Skeletal muscle satellite cell (primary cell): Measurements from ENCODE around the gene FGGY.

ENCODE experiments used
- H3K27me3 ChIP-seq: 2 replicates; pipeline ENCODE4 v1.7.0; 2013; ENCODE audit warnings: low read length; ENCODE audit not compliant: control insufficient read depth, insufficient read depth
- H3K36me3 ChIP-seq: 2 replicates; pipeline ENCODE4 v1.7.0; 2013; ENCODE audit warnings: mild to moderate bottlenecking, control low read depth, low read length; ENCODE audit not compliant: insufficient read depth
- H3K4me1 ChIP-seq: 2 replicates; pipeline ENCODE4 v1.7.0; 2013; ENCODE audit warnings: low read length; ENCODE audit not compliant: control insufficient read depth, insufficient read depth
- H3K4me2 ChIP-seq: 2 replicates; pipeline ENCODE4 v1.7.0; 2013; ENCODE audit warnings: mild to moderate bottlenecking, low read length
- H3K4me3 ChIP-seq: 2 replicates; pipeline ENCODE4 v1.7.0; 2013; ENCODE audit warnings: low read length
- H3K9ac ChIP-seq: 2 replicates; pipeline ENCODE4 v1.7.0; 2013; ENCODE audit warnings: mild to moderate bottlenecking, low read depth, low read length, moderate library complexity
- H3K9me3 ChIP-seq: replicated peaks from 2 replicates; pipeline ENCODE4 v1.7.0; 2013; ENCODE audit warnings: mild to moderate bottlenecking, control low read depth, low read length

FGGY gene

DNA sequence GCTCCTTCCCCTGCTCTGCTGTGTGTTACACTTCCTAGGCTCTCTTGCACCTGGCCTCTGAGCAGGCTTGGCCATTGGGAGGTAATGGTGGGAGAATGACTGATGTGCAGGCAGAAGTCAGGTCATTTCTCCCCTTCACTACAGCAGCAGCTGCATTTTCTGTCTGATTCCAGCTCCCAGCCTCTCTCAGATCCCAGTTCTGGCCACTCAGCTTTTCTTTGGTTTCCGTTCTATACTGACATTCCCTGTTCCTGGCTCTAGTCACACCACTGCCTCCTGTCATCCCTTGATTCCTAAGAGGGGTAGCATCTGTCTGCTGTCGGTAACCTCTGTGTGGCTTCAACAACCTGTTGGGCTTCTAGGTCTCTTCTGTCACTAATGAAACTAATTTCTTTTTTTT is 390.2 kb downstream of the FGGY start:
- H3K4me1 ChIP-seq = peaks cover 33% of the 10 kb centered on the region
- H3K9ac ChIP-seq = no peak overlapping the region
- H3K9me3 ChIP-seq = no peaks in the 10 kb centered on the region
- H3K36me3 ChIP-seq = no peaks in the 10 kb centered on the region
- peak overlapping the region; percentile 45 for H3K4me2 ChIP-seq
- no peaks in the 10 kb centered on the region for H3K27me3 ChIP-seq
- no peak overlapping the region for H3K4me3 ChIP-seq

DNA sequence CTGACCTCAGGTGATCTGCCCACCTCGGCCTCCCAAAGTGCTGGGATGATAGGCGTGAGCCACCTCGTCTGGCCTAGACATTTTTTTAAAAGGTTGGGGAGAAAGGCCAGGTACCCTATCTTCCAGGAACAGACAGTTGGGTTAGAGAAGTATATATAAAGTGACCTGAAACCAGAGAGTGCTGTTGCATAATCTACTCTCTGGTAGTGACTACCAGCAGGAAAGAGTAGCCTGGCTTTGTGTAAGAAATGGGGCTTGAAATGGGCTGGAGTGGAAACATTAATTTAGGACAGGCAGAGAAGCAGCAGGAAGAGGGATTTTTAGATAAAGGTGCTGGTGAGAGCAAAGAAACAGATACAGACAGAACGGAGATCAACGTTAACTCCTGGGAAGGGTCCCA is 392.1 kb downstream of the FGGY start:
- Histone ChIP-seq H3K9ac (no peak overlapping the region), H3K4me1 (peaks cover 29% of the 10 kb centered on the region), H3K36me3 (no peaks in the 10 kb centered on the region), H3K4me2 (no peak overlapping the region), H3K27me3 (no peaks in the 10 kb centered on the region), H3K4me3 (no peak overlapping the region), H3K9me3 (no peaks in the 10 kb centered on the region)

DNA sequence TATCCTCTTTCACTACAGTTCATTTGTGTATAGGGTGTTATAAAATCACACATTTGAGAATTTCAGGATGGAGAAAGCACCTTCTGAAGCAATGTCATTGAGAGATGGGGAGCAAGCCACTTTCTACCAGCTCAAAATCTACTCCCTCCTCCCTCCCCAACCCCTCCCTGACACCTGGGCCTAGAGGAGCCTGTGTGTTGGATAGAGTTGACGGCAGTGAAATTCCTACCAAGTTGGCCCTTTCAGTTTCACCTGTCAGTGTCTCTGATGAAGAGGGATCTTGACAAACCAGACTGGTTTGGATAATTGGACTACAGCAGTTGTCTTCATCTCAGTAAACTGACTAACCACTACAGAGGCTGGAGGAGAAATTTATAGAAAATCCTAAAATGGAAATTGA is 392.8 kb downstream of the FGGY start:
- no peak overlapping the region for H3K4me2 ChIP-seq
- no peak overlapping the region for H3K4me3 ChIP-seq
- no peaks in the 10 kb centered on the region for H3K36me3 ChIP-seq
- H3K9me3 ChIP-seq = no peaks in the 10 kb centered on the region
- H3K4me1 ChIP-seq = peaks cover 29% of the 10 kb centered on the region
- no peaks in the 10 kb centered on the region for H3K27me3 ChIP-seq
- H3K9ac ChIP-seq = no peak overlapping the region

DNA sequence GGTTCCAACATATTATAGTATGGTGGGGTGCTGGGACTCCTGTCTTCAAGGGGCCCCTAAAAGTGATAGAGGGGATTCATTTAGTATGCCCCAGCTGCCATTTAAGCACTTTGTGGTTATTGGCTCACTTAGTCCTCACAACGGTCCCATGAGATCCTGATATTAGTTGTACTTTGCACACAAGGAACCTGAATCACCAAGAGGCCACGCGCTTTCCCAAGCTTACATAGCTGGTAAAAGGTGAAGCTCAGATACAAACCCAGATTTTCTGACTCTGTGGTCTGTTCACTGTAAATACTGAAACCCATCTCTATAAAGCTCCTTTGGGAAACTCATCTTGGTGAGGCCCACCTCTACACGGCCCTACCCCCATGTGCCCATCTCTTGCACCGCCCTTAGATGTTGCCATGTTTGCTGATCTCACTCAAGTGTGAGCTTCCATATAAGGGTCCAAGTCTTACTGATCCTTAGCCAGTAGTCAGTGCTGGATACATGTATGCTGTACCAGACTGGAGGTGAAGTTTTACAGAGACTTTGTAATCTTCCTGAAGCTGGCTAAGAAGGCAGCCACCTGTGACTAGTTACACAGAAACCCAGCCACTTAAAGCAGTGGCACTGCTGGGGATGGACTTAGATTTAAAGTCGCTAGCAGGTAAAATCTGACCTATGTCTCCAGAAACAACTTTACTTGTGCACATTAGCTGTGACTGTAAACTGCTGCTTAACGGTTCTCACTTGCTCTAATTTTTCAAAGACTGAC is 393.5 kb downstream of the FGGY start:
- Histone ChIP-seq H3K9me3 (no peaks in the 10 kb centered on the region), H3K4me1 (peaks cover 26% of the 10 kb centered on the region), H3K4me3 (no peak overlapping the region), H3K27me3 (no peaks in the 10 kb centered on the region), H3K9ac (no peak overlapping the region), H3K36me3 (no peaks in the 10 kb centered on the region), H3K4me2 (no peak overlapping the region)

DNA sequence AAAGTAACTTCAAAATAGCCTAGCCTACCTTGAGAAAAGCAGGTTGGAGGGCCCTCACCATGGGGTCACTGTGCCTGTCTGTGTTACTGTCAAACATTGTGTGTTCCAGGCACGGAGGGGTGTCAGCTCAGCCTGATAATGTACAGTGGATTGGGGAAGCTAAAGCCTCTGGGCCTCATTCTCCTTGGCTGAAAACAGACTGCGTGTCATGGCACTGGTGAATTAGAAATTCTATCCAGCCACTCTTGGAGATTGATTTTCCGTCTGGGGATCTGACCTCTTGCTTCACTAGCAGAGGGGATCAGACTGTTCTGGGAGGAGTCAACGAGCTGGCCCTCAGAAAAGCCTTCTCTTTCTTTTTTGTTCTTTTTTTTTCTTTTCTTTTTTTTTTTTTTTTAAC is 394.4 kb downstream of the FGGY start:
- no peak overlapping the region for H3K4me2 ChIP-seq
- no peaks in the 10 kb centered on the region for H3K27me3 ChIP-seq
- H3K9me3 ChIP-seq = no peaks in the 10 kb centered on the region
- H3K9ac ChIP-seq = no peak overlapping the region
- peaks cover 18% of the 10 kb centered on the region for H3K4me1 ChIP-seq
- H3K36me3 ChIP-seq = no peaks in the 10 kb centered on the region
- H3K4me3 ChIP-seq = no peak overlapping the region

DNA sequence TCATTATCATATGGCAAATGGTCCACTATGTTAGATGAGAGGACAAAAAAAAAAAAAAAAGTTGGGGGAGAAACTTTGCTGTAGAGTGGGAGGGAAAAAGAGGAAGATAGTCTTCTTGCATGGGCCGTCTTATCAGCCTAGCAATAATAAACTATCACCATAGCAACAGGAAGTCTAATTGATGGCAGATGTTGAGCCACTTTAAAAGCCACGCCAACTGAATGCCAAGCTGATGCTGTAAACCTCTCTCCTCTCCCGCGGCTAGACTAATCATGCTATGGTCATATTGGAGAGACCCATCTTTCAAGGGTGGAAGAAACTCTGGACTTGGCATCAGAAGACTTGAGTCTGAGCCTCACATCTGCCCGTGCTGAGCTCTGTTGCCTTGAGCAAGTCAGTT is 395.7 kb downstream of the FGGY start:
- no peak overlapping the region for H3K9ac ChIP-seq
- H3K4me1 ChIP-seq = peaks cover 13% of the 10 kb centered on the region
- H3K9me3 ChIP-seq = no peaks in the 10 kb centered on the region
- no peak overlapping the region for H3K4me3 ChIP-seq
- no peaks in the 10 kb centered on the region for H3K27me3 ChIP-seq
- H3K36me3 ChIP-seq = no peaks in the 10 kb centered on the region
- no peak overlapping the region for H3K4me2 ChIP-seq

DNA sequence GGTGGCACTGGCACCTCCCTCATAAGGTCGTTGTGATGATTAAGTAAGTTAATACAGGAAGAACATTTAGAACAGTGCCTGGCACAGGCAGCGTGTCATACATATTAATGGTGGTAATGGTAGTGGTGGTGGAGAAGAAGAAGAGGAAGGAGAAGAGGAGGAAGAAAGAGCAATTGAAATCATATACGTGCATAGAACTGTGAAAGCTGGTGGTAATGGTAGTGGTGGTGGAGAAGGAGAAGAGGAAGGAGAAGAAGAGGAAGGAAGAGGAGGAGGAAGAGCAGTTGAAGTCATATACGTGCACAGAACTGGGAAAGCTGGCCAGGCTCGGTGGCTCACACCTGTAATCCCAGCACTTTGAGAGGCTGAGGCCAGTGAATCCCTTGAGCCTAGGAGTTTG is 396.5 kb downstream of the FGGY start:
- no peak overlapping the region for H3K4me3 ChIP-seq
- H3K27me3 ChIP-seq = no peaks in the 10 kb centered on the region
- H3K9me3 ChIP-seq = no peaks in the 10 kb centered on the region
- no peak overlapping the region for H3K9ac ChIP-seq
- H3K36me3 ChIP-seq = no peaks in the 10 kb centered on the region
- no peak overlapping the region for H3K4me2 ChIP-seq
- H3K4me1 ChIP-seq = peaks cover 20% of the 10 kb centered on the region

DNA sequence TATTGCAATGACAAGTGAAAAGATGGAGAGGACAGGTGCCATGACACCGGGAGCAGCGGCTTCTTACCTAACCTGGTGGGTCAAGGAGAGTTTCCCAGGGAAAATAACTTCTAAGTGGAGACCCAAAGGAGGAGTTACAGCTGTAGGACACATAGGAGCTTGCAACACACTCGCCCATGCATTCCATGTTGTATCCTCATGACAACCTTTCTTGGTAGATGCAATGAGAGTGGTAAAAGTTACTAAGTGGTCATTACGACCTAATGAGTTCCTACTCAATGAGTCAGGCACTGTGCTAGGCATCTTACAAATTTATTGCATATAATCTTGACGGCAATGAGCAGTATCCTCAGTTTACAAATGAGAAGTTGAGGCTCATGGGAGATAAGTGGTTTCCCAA is 398.4 kb downstream of the FGGY start:
- peaks cover 28% of the 10 kb centered on the region for H3K4me1 ChIP-seq
- no peak overlapping the region for H3K9ac ChIP-seq
- no peaks in the 10 kb centered on the region for H3K36me3 ChIP-seq
- no peak overlapping the region for H3K4me2 ChIP-seq
- no peaks in the 10 kb centered on the region for H3K27me3 ChIP-seq
- H3K4me3 ChIP-seq = no peak overlapping the region
- H3K9me3 ChIP-seq = no peaks in the 10 kb centered on the region

DNA sequence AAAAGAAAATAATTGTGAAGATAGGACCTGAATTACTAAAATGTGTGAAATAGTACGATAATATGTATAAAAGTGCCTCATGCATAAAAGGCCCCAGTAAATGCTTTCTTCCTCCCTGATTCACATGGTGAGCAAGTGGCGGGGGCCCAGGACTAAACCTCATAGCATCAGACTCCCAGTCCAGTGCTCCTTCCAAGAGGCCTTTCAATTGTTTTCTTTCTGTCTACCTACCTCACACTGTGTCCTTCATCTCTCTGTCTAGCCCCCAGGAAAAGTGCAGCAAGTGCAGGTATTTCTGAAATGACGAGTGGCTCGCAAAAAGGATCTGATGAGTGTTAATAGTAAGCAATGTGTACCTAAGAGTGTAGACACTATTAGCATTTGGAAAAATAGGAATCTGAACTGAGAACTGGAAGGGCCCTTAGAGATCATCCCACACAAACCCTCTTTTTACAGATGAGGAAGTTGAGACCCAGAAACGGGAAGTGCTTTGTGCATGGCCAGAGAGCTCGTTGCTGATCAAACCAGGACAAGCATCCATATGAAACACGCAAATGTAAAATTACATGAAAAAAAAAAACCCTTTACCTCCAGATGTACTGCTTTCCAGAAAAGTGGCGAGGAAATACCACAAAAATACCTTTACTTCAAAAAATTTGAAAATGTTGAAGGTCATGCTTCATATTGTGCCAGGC is 399.7 kb downstream of the FGGY start:
- Histone ChIP-seq H3K9me3 (no peaks in the 10 kb centered on the region), H3K27me3 (no peaks in the 10 kb centered on the region), H3K4me3 (no peak overlapping the region), H3K9ac (no peak overlapping the region), H3K4me1 (peaks cover 34% of the 10 kb centered on the region), H3K36me3 (no peaks in the 10 kb centered on the region), H3K4me2 (no peak overlapping the region)

DNA sequence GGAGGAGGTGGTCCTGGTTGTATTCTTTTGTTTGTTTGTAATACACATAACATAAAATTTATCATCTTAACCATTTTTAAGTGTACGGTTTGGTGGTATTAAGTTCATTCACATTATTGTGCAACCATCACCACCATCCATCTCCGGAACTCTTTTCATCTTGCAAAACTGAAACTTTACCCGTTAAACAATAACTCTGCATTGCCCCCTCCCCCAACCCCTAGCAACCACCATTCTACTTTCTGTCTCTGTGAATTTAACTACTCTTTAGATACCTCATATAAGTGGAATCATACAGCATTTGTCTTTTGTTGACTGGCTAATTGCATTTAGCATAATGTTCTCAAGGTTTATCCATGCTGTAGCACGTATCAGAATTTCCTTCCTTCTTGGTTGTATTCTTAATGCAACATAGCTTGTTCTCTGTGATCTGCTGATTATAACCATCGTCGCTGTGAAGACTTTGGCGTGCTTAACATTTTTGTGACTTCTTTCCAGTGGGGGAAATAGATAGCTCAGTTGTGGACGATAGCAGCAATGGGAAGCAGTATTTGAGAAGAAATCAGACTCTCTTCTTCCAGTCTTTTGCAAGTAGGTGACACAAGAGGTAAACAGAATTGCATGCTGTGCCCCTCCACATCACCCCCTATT is 400.4 kb downstream of the FGGY start:
- Histone ChIP-seq H3K4me2 (peak overlapping the region; percentile 4), H3K9me3 (no peaks in the 10 kb centered on the region), H3K4me3 (no peak overlapping the region), H3K36me3 (no peaks in the 10 kb centered on the region), H3K27me3 (no peaks in the 10 kb centered on the region), H3K9ac (no peak overlapping the region), H3K4me1 (peaks cover 37% of the 10 kb centered on the region)

DNA sequence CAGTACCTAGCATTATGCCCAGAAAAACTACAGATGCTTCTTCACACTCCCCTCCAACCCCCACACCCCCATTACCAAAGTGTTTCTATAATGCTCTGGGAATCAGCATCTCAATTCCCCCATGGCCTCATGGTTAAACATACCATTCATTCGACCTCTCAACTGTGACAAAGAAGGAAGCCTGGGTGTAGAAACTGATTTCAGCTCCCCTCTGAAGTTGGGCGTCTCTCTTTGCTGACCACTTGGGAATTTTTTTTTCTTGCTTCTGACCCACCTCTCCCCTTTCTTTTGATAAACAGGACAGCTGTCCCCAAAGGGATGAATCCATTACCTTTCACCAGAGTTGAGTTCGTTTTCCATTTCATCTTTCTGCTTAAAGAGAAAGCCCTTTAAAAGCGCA is 401.5 kb downstream of the FGGY start:
- Histone ChIP-seq H3K9ac (peak overlapping the region; percentile 54), H3K4me2 (no peak overlapping the region), H3K27me3 (no peaks in the 10 kb centered on the region), H3K36me3 (no peaks in the 10 kb centered on the region), H3K4me3 (no peak overlapping the region), H3K4me1 (peaks cover 37% of the 10 kb centered on the region), H3K9me3 (no peaks in the 10 kb centered on the region)
